BJ (cell line): ENCODE results near the gene GPR143. TPM values are rescaled to one million over a fixed set of nuclear protein-coding genes. Genes with fewer than 3 reads are reported as not detected.

Source experiments
- CTCF ChIA-PET: fragments of 350-600 bp; formaldehyde crosslinking; extraction: SDS; loops from one replicate; lab custom pipeline; 2021; ENCODE audit warnings: antibody characterized with exemption, inconsistent platforms; lab: Yijun Ruan, JAX
- POLR2A ChIA-PET: fragments of 300-600 bp; sonication (Branson Sonifier 250); formaldehyde crosslinking; extraction: SDS; loops from one replicate; lab custom pipeline; 2021; ENCODE audit warnings: antibody characterized with exemption; lab: Charles Lee
- DNase-seq: peaks from one replicate; pipeline ENCODE4 v3.0.0-alpha.2; 2011; ENCODE audit warnings: low read depth
- H3K27me3 ChIP-seq: 2 replicates; pipeline ENCODE4 v1.6.0; 2011; ENCODE audit warnings: low read length; ENCODE audit not compliant: control insufficient read depth, insufficient read depth
- H3K36me3 ChIP-seq: 2 replicates; pipeline ENCODE4 v1.5.1; 2011; ENCODE audit warnings: low read length; ENCODE audit not compliant: control insufficient read depth, insufficient read depth
- H3K4me3 ChIP-seq: 2 replicates; pipeline ENCODE4 v1.5.1; 2011; ENCODE audit warnings: low read depth, mild to moderate bottlenecking, control low read depth, low read length
- polyA plus RNA-seq: library from polyadenylated mRNA; depleted of rRNA; stranded (reverse); fragments of >200 nt; gene quantifications from 2 replicates; pipeline ENCODE4 v1.2.3, GENCODE V29; 2011
- TF ChIP-seq, protein P1 (sequence below): IDR thresholded peaks from 2 replicates; pipeline ENCODE4 v1.5.1; 2011; ENCODE audit warnings: low read depth, mild to moderate bottlenecking, control low read depth, inconsistent platforms, low read length, moderate library complexity; ENCODE audit not compliant: insufficient read depth

GPR143 gene
- polyA plus RNA-seq, 1 experiment = not detected

DNA sequence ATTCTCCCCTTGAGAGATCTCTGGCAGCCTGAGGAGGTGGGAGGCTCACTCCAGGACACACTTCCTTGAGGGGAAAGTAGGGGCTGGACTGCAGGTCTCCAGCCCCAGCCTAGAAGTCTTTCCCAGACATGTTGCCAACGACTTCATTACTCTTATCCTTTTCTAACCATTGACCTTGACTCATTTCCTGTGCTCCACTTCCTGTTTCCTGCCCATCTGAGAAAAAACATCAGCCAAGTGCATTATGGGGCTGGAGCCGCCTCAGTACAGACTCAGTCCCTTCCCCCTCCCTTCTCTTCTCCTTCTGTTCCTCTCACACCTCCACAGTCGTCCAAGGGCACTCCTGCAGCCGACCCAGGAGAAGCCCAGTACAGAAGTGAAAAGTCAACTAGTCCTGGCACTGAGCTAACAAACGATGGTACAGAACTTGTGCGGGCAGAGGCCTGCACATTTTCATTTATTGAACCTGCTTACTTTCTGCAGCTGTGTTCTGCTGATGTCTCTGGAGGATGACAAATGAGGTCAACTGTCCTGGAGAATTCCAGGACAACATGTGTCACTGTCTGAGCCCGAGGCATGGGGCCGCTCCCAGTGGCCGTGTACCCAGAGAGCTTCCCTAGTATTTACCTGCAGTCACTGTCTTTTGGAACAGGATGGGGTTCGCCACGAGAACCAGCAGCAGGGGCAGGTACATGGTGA lies 20.1 kb downstream of the GPR143 start:
- CTCF ChIA-PET = no interaction called here
- POLR2A ChIA-PET = no interaction called here
- Histone ChIP-seq H3K27me3 (no peaks in the 10 kb centered on the region), H3K36me3 (no peaks in the 10 kb centered on the region), H3K4me3 (no peak overlapping the region)
- TF ChIP-seq, protein P1, sequence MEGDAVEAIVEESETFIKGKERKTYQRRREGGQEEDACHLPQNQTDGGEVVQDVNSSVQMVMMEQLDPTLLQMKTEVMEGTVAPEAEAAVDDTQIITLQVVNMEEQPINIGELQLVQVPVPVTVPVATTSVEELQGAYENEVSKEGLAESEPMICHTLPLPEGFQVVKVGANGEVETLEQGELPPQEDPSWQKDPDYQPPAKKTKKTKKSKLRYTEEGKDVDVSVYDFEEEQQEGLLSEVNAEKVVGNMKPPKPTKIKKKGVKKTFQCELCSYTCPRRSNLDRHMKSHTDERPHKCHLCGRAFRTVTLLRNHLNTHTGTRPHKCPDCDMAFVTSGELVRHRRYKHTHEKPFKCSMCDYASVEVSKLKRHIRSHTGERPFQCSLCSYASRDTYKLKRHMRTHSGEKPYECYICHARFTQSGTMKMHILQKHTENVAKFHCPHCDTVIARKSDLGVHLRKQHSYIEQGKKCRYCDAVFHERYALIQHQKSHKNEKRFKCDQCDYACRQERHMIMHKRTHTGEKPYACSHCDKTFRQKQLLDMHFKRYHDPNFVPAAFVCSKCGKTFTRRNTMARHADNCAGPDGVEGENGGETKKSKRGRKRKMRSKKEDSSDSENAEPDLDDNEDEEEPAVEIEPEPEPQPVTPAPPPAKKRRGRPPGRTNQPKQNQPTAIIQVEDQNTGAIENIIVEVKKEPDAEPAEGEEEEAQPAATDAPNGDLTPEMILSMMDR = no peak
- no peak for DNase-seq

DNA sequence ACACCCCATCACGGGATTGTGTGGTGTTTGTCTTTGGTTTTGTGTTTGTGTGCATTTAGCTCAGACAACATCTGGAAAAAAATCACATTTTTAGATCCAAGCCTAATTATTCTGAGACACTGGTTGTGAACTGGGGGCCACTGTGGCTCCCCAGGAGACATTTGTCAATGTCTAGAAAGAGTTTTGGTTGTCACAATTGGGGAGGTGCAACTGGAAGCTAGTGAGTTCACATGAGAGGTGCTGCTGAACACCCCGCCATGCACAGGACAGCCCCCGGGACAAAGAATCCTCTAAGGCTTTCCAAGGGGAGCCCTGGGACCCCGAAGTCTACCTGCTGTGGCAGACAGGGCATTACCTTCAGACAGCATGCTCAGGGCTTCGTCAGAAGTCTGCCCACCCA lies 26.5 kb downstream of the GPR143 start:
- Histone ChIP-seq H3K4me3 (no peak overlapping the region), H3K36me3 (no peaks in the 10 kb centered on the region), H3K27me3 (no peaks in the 10 kb centered on the region)
- ChIA-PET CTCF (no interaction called here), POLR2A (no interaction called here)
- TF ChIP-seq, protein P1 = no peak
- DNase-seq = no peak

DNA sequence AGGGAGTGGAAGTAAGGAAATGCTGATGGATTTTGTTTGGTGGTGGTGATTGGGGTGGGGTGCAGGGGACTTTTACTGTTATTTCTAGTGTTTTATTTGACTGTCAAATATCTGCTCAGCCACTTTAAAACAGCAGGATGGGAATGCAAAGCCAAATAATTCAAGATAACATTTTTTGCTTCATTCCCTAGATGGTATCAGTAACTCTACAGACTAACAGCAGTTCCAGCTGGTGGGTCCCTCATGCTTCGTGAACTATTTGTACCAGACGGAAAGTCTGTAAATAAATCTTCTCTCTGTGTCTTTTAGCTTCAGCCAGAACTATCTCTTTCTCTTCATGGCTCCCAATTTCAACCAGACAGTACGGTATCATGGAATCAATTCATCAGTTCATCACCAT lies 27.5 kb downstream of the GPR143 start:
- CTCF ChIA-PET = no interaction called here
- no peak overlapping the region for H3K4me3 ChIP-seq
- no peaks in the 10 kb centered on the region for H3K36me3 ChIP-seq
- TF ChIP-seq, protein P1 = no peak
- no peaks in the 10 kb centered on the region for H3K27me3 ChIP-seq
- no peak for DNase-seq
- POLR2A ChIA-PET = no interaction called here

DNA sequence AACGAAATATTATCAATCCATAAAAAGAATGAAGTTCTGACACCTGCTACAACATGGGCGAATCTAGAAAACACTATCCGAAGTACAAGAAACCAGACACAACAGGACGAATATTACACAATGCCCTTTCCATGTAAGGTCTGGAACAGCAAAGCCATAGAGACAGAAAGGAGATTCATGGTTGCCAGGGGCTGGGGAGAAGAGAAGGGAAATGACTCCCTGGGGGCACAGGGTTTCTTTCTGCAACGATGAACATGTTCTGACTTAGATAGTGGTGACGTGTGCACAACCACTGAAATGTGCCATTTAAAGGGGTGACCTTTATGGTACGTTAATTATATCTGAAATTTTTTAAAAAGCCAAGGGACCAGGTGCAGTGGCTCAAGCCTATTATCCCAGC lies 28.3 kb downstream of the GPR143 start:
- TF ChIP-seq, protein P1 = no peak
- Histone ChIP-seq H3K36me3 (no peaks in the 10 kb centered on the region), H3K4me3 (no peak overlapping the region), H3K27me3 (no peaks in the 10 kb centered on the region)
- no peak for DNase-seq
- CTCF ChIA-PET = no interaction called here
- POLR2A ChIA-PET = no interaction called here

DNA sequence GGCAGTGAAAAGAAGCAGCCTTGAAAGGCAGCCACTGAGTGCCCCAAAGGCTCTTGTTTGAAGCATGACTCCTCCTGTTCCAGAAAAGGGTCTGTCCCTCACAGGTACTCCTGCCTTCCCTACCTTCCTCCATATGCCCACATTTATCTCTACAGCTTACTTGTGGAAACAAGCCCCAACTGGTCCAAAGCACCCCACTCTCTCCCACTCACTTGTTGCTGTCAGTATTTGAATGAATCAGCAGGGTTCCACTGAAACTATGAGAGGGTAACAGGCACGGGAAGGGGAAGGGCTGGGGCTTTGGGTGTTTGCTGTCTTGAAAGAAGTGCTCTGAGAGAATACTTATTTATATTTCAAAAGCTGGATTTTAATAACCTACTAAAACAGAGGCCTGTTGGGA lies 34.9 kb downstream of the GPR143 start:
- no peak for DNase-seq
- Histone ChIP-seq H3K36me3 (no peaks in the 10 kb centered on the region), H3K27me3 (no peaks in the 10 kb centered on the region), H3K4me3 (no peak overlapping the region)
- ChIA-PET POLR2A (no interaction called here), CTCF (interaction anchor here (1.1 kb wide), 1 partner anchor 389 kb away, joined by 3 read pairs; no protein-coding TSS in a partner anchor)
- TF ChIP-seq, protein P1 = no peak
